Measurements from ENCODE around the gene MIEF1. TPM values are rescaled to one million over a fixed set of nuclear protein-coding genes. Genes with fewer than 3 reads are reported as not detected.
A peak's percentile ranks its signal among the peaks of the same experiment; 100 is the strongest.

MIEF1 gene
- total and polyA plus RNA-seq, 2 donors (not counting 1 experiment from before 2014, with no cell fraction given), result 9.8 to 37.2 TPM

- 97% methylated on average over 12 of the region's 17 CpGs for WGBS (ENCODE audit: insufficient coverage)
- H3K4me3 Mint-ChIP-seq, result peak overlapping the region; percentile 59
Measured at GRCh38 chr22:39489094-39490068, 12.7 kb upstream of the MIEF1 start.

More at GRCh38 chr22:39489094-39490068, 12.7 kb upstream of the MIEF1 start:
- ChIA-PET POLR2A (interaction anchor here (0.6 to 1.7 kb wide), 8 partner anchors 13 to 451 kb away, joined by 3 to 22 read pairs (median 4); partner anchors contain the start of genes ATF4, MIEF1, RPL3 and TAB1), CTCF (interaction anchor here (0.6 to 10.4 kb wide), 16 partner anchors 9 to 555 kb away, joined by 3 to 166 read pairs (median 6); partner anchors contain the start of genes MIEF1 and TAB1)
- DNase-seq, result no peak
- Histone ChIP-seq H3K27me3 (replicated peaks in 1 of 4; ENCODE audit: control extremely low read depth in 1 of 4, control insufficient read depth in 3 of 4, insufficient read depth in 4 of 4, low read length in 3 of 4) (no peaks in the 10 kb centered on the region), H3K9ac (ENCODE audit: low read length) (no peak overlapping the region), H3K4me3 (ENCODE audit: control extremely low read depth in 1 of 5, extremely low read depth in 1 of 5, insufficient read depth in 1 of 5, low read depth in 2 of 5, low read length in 4 of 5) (peak overlapping the region in 2 of 5 experiments; percentile 12 to 37), H3K4me1 (ENCODE audit: control insufficient read depth in 2 of 2, insufficient read depth in 2 of 2, low read length in 2 of 2) (peaks cover 4 to 14% of the 10 kb centered on the region in 2 donors), H3K36me3 (replicated peaks in 1 of 2; ENCODE audit: control extremely low read depth in 1 of 2, control insufficient read depth in 1 of 2, extremely low read depth in 1 of 2, insufficient read depth in 2 of 2, low read length in 1 of 2) (peaks cover 0 to 3% of the 10 kb centered on the region in 2 experiments), H3K79me2 (ENCODE audit: control insufficient read depth, insufficient read depth, low read length) (no peaks in the 10 kb centered on the region), H3K9me3 (ENCODE audit: control extremely low read depth in 1 of 3, control insufficient read depth in 2 of 3, insufficient read depth in 1 of 3, low read length in 2 of 3) (no peaks in the 10 kb centered on the region), H4K20me1 (ENCODE audit: control insufficient read depth, insufficient read depth, low read length, poor library complexity, severe bottlenecking) (no peaks in the 10 kb centered on the region), H3K27ac (ENCODE audit: low read length in 2 of 2) (no peak overlapping the region), H3K4me2 (replicated peaks; ENCODE audit: low read depth, low read length, poor library complexity, severe bottlenecking) (peak overlapping the region; percentile 66), H2AFZ (ENCODE audit: insufficient read depth, low read depth, low read length, poor library complexity, severe bottlenecking) (peak overlapping the region; percentile 46)
- intact Hi-C loops (cut with micrococcal nuclease), result loop anchor here (2.0 kb wide), 1 partner anchor 43 kb away; no protein-coding TSS in a partner anchor
- ATAC-seq (ENCODE audit: low read depth), result no peak
- peak overlapping the region; percentile 79 for H3K27ac Mint-ChIP-seq
- peaks cover 21% of the 10 kb centered on the region for H3K4me1 Mint-ChIP-seq
- H3K9me3 Mint-ChIP-seq (ENCODE audit: insufficient read depth), result no peaks in the 10 kb centered on the region
- H3K27me3 Mint-ChIP-seq, result no peaks in the 10 kb centered on the region
- TF ChIP-seq, protein P1, sequence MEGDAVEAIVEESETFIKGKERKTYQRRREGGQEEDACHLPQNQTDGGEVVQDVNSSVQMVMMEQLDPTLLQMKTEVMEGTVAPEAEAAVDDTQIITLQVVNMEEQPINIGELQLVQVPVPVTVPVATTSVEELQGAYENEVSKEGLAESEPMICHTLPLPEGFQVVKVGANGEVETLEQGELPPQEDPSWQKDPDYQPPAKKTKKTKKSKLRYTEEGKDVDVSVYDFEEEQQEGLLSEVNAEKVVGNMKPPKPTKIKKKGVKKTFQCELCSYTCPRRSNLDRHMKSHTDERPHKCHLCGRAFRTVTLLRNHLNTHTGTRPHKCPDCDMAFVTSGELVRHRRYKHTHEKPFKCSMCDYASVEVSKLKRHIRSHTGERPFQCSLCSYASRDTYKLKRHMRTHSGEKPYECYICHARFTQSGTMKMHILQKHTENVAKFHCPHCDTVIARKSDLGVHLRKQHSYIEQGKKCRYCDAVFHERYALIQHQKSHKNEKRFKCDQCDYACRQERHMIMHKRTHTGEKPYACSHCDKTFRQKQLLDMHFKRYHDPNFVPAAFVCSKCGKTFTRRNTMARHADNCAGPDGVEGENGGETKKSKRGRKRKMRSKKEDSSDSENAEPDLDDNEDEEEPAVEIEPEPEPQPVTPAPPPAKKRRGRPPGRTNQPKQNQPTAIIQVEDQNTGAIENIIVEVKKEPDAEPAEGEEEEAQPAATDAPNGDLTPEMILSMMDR (IDR thresholded peaks at IDR 0.05), result no peak
- TF ChIP-seq EZH2 (IDR thresholded peaks at IDR 0.05; ENCODE audit: borderline replicate concordance, insufficient read depth, low read depth, low read length, poor library complexity, severe bottlenecking), result no peak

All from B cell (primary cell).